ENCODE measurements around the gene SAT2.

The SAT2 gene

GRCh38 chr17:7576432-7576937 is 51.1 kb downstream of the SAT2 start:
- DNase-seq (ENCODE audit: low read depth in 2 of 3, low spot score in 2 of 3): no peak

Measured in activated CD8-positive, alpha-beta memory T cell treated with anti-CD3 and anti-CD28 coated beads for 48 hours (primary cell).